GM21381 (cell line): ENCODE results near the gene TNXB.
"Not testable (repeated sequence)": the region's sequence is repeated elsewhere in the genome, so short reads cannot be mapped to it uniquely, and the experiment has no call there.

Experiments used
- ATAC-seq: cut with Tn5 transposase; IDR thresholded peaks from one replicate; pipeline ENCODE4 v1.9.1; 2021; ENCODE audit warnings: mild to moderate bottlenecking, moderate library complexity; ENCODE audit not compliant: unreplicated experiment

The TNXB gene

DNA sequence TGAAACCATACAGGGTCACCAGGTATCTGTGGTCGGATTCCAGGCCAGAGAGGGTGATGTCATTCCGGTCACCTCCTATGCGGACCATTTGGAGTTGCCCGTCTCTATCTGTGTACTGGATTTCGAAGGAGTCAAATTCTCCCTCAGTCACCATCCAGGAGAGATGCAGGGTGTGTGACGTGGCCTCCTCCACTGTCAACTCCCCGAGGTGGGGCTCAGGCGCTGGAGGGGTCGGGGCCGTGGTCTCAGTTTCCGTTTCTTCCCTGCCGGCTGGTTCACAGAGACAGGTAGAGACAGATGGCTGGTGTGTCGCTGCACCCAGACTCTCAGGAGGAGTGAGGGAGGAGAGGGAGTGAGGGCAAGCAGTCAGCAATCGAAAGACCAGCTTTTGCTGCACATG is 40.3 kb downstream of the TNXB start:
- no peak for ATAC-seq

DNA sequence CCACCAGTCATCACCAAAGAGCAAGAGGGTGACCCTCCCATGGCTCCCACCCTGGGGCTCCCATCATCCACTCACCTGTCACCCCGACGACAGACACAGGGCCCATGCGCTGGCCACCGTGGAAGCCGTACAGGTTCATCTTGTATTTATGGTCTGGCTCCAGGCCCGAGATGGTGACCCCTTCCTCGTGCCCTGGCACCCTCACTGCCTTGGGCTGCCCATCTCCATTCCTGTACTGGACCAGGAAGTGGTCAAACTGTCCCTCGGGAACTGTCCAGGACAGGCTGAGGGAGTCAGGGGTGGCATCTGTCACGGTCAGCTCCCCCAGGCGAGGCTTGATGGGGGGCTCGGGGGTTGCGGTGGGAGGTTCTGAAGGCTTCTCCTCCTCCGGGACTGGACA is 40.8 kb downstream of the TNXB start:
- not testable (repeated sequence) for ATAC-seq

DNA sequence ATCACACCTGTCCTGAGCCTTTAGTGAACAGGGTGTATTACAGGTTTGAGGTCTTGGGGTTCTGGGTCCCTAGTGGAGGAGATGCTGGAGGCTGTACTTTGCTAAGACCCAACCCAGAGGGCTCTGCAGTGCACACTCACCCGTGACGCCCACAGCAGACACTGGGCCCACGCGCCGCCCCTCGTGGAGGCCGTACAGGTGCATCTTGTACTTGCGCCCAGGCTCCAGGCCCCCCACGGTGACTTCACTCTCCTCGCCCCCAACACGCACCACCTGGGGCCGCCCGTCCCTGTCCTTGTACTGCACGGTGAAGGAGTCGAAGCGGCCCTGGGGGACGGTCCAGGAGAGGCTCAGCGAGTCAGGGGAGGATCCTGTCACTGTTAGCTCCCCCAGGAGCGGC is 41.6 kb downstream of the TNXB start:
- ATAC-seq = not testable (repeated sequence)

DNA sequence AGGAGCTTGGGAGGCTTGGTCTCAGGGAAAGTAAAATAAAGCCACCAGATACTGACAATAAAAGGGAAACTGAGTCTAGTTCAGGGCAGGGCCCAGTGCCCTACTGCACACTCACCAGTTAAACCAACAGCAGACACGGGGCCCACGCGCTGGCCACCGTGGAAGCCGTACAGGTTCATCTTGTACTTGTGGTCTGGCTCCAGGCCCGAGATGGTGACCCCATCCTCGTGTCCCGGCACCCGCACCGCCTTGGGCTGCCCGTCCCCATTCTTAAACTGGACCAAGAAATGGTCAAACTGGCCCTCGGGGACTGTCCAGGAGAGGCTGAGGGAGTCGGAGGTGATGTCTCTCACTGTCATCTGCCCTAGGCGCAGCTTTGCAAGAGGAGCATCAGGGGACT is 44.4 kb downstream of the TNXB start:
- no peak for ATAC-seq

DNA sequence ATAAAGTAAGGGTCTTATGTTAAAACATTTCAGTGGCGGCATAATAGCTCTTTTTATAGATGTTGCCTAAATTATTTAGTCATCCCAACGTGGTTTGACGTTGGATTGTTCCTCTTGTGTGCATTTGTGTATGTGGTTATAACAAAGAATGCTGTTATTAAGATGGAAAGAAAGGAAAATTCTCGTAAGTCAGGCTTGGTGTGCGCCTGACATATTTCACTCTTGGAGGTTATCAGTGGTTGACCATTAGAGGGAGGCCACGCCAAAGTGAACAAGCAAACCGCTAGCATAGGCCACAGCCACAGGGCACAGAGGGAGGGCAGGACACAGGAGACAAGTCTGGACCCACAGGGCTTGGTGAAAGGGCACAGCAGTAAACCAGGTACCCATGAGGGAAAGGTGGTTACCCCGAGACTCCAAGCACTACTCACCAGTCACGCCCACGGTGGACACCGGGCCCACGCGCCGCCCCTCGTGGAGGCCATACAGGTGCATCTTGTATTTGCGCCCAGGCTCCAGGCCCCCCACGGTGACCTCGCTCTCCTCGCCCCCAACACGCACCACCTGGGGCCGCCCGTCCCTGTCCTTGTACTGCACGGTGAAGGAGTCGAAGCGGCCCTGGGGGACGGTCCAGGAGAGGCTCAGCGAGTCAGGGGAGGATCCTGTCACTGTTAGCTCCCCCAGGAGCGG is 48.0 kb downstream of the TNXB start:
- ATAC-seq = no peak

DNA sequence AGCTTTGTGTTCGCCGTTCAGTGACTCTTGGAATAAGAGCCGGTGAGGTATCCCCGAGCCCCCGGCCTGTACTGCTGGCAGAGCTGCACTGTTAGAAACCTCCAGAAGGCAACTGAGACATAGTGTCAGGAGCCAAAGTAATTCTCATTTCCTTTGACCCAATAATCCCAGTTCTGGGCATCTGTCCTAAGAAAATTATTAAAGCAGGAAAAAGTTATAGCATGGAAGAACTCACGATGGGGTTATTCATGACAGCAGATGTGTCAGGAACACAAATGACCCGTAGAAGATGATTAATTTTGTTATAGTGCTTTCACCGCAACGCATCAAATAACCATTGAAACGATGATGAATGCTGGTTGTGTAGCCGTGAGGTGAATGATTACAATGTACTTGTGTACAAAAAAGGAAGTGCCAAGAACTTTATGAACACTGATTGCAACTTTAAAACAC is 50.6 kb downstream of the TNXB start:
- ATAC-seq = no peak

DNA sequence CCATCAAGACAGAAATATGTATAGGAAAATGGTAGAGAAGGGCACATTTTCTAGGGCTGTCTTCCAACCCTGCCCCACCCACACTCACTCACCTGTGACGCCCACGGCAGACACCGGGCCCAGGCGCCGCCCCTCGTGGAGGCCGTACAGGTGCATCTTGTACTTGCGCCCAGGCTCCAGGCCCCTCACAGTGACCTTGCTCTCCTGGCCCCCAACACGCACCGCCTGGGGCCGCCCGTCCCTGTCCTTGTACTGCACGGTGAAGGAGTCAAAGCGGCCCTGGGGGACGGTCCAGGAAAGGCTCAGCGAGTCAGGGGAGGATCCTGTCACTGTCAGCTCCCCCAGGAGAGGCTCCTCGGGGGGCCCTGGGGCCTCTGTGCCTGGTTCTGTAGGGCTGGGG is 51.2 kb downstream of the TNXB start:
- ATAC-seq = no peak

DNA sequence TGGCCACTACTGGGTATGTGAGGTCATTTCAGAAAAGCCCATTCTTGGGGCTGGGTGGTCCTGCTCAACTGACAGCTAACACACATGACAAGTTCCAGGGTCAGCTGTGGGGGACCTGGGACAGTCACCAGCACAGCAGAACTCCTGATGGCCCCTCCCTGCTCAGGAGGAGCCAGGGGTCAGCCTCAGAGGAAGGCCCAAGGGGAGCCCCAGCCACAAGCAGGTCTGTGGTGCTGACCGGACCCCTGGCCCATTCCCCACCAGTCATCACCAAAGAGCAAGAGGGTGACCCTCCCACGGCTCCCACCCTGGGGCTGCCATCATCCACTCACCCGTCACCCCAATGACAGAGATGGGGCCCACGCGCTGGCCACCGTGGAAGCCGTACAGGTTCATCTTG is 52.9 kb downstream of the TNXB start:
- ATAC-seq = no peak

DNA sequence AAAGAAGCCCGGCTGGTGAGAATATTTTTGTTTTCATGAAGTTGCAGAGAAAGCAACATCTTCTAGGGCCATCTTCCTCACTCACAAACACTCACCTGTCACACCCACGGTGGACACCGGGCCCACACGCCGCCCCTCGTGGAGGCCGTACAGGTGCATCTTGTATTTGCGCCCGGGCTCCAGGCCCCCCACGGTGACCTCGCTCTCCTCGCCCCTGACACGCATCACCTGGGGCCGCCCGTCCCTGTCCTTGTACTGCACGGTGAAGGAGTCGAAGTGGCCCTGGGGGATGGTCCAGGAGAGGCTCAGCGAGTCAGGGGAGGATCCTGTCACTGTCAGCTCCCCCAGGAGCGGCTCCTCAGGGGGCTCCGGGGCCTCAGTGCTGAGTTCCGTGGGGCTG is 53.4 kb downstream of the TNXB start:
- not testable (repeated sequence) for ATAC-seq

DNA sequence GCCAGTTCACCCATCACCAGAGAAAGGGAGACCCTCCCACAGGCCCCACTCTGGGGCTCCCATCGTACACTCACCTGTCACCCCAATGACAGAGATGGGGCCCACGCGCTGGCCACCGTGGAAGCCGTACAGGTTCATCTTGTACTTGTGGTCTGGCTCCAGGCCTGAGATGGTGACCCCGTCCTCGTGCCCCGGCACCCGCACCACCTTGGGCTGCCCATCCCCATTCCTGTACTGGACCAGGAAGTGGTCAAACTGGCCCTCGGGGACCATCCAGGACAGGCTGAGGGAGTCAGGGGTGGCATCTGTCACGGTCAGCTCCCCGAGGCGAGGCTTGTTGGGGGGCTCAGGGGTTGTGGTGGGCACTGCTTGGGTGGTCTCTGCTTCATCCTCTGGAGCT is 55.8 kb downstream of the TNXB start:
- not testable (repeated sequence) for ATAC-seq

DNA sequence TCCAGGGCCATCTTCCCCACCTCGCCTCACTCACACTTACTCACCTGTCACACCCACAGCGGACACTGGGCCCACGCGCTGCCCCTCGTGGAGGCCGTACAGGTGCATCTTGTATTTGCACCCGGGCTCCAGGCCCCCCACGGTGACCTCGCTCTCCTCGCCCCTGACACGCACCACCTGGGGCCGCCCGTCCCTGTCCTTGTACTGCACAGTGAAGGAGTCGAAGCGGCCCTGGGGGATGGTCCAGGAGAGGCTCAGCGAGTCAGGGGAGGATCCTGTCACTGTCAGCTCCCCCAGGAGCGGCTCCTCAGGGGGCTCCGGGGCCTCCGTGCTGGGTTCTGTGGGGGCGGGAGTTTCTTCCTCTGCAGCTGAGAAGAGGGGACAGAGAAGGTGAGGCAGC is 56.5 kb downstream of the TNXB start:
- not testable (repeated sequence) for ATAC-seq

DNA sequence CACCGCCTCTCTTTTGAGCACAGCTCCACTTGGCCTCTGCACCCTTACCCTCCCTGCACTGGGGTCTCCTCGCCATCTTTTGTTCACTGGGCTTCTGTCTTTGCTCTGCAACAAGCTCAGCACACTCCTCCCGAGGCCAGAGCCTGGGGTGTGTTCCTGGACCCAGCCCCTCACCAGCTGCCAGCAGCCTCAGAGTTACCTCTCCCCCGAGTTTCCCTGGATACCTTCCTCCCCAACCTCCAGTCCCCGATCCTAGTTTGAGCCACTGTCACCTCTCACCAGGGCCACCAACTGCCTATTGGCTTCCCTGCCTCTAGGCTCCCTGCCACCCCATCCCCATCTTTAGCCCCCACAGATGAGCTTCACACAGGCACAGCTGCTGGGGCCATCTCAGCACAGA is 58.6 kb downstream of the TNXB start:
- ATAC-seq = no peak

DNA sequence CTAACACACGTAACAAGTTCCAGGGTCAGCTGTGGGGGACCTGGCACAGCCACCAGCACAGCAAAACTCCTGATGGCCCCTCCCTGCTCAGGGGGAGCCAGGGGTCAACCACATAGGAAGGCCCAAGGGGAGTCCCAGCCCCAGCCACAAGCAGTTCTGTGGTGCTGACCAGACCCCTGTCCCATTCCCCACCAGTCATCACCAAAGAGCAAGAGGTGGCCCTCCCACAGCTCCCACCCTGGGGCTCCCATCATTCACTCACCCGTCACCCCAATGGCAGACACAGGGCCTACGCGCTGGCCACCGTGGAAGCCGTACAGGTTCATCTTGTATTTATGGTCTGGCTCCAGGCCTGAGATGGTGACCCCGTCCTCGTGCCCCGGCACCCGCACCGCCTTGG is 59.4 kb downstream of the TNXB start:
- ATAC-seq = not testable (repeated sequence)

DNA sequence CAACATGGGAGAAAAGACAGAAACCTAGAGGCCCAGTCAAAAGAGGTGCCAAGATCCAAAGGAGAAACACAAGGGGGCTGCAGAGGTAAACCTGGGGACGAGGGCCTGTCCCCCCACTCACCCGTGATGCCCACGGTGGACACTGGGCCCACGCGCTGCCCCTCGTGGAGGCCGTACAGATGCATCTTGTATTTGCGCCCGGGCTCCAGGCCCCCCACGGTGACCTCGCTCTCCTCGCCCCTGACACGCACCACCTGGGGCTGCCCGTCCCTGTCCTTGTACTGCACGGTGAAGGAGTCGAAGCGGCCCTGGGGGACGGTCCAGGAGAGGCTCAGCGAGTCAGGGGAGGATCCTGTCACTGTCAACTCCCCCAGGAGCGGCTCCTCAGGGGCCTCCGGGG is 60.0 kb downstream of the TNXB start:
- not testable (repeated sequence) for ATAC-seq

DNA sequence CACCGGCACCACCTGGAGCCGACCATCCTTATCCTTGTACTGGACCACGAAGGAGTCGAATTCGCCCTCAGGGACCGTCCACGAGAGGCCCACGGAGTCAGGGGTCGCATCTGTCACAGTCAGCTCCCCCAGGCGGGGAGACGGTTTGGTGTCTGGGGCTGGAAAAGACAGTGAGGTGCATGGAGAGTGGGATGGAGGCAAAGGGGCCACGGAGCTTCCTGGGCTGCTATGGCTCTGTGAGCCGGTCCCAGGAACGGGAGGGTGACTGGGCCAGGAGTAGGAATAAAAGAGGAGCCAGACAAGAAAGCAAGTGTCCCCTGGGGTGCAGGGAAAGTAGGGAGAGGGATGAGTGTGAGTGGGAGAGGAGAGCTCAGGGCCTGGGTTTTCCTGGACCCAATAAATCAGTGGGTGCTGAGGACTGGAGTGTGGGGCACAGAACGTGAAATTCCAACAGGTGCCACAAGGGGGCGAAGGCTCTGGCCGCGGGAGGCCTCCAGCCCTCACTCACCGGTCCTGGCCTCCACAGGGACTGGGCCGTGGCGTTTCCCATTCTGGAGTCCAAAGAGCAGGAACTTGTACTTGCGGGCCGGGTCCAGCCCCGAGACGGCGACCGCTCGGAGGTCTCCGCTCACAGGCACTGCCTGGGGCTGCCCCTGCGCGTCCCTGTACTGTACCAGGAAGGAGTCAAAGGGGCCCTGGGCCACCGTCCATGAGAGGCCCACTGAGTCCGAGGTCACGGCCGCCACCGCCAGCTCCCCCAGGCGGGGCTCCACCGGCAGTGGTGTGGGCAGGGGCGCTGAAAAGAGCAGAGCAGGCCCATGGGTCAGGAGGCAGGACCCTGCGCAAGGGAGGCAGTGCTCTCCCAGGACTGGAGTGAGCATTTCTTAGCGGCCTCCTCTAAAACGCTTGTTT is 61.0 kb downstream of the TNXB start:
- ATAC-seq = no peak

DNA sequence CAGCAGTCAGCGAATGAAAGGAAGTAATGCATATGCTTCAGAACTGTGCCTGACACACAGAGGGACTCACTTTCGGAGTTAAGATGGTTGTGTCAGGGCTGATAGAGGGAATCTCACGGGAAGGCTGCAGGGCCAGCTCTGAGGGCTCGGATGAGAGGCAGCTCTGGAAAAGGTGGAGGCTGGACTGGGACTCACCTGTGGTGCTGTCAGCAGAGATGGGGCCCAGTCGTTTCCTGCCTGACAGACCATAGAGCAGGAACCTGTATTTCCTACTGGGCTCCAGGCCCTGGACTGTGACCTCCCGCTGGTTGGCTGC is 61.6 kb downstream of the TNXB start:
- no peak for ATAC-seq

DNA sequence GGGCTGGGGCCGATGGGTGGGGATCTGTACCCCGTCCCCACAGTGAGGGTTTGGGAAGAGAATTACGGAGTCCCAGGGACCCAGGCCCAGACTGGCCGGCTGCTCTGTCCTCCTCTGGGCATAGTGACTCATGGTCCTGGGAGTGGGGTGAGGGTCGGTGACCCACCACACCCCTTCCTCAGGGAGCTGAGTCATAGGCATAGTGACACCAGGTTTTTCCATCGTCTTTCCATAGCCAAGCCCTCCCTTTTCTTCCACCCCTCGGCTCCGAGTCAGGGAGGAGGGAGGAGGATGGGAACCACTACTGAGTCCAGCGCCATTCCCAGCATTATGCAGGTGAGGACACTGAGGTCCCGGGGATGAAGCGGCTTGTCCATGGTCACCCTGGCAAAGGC is 62.1 kb downstream of the TNXB start:
- no peak for ATAC-seq

DNA sequence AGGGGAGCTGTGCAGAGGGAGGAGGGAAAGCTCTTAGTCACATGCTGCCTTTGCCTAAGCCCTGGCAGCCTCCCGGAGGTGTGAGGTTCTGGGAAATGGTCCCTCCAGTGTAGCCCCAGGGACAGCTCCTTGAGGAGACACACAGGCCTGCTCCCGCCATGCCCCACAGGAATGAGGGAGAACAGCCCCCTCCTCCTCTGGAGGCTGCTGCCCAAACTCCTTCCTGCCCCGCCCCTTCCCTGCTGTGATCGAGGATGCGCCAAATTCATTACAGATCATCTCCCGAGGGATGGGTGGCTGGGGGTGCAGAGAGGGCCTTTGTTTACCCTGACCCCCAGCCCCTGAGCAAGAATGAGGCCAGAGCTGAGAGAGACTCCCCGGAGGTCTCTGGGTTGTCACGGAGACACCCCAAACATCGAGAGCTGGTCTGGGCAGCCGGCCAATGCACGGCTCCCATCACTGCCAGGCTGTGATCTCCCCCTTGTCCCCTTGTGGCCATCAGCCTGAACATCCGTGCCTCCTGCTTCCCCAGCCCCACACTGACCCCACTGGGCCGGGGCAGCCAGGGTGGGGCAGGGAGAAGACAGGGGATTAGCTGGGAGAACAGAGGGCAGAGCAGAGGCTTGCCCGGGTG is 62.6 kb downstream of the TNXB start:
- no peak for ATAC-seq

DNA sequence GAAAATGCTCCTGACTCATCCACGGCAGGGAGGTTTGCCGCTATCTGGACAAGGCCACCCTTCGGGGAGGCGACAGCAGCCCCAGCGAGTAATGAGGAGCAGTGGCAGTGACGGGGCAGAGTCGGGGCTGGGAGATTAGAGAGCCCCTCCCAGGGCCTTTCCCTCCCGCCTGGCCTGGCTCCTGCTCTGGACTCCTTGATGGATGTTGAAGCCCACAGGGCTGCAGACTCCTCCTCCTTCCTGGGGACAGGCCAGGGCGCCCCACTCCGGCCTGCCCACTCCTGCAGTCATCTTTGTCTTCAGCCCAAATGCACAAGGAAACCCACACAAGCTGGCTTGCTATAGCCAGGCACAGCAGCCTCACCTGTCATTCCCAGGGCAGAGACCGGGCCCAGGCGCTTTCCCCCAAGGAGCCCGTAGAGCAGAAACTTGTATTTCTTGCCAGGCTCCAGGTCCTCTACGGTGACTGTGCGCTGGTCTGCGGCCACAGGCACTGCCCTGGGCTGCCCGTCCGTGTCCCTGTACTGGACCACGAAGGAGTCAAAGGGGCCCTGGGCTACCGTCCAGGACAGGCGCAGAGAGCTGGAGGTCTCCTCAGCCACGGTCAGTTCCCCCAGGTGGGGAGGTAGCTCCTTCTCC is 63.2 kb downstream of the TNXB start:
- ATAC-seq = no peak

DNA sequence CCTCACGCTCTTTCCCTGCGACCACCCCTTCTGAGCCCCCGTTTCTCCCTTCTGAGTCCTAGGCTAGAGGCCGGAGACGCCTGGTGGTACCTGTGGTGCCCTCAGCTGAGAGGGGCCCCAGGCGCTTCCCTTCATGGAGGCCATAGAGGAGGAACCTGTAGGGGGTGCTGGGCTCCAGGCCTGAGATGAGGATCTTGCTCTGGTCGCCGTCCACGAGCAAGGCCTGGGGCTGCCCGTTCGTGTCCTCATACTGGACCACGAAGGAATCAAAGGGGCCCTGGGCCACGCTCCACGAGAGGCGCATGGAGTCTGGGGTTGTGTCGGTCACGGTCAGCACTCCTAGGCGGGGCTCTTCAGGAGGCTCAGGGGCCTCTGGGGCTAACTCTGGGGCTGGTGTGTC is 64.2 kb downstream of the TNXB start:
- ATAC-seq = not testable (repeated sequence)

DNA sequence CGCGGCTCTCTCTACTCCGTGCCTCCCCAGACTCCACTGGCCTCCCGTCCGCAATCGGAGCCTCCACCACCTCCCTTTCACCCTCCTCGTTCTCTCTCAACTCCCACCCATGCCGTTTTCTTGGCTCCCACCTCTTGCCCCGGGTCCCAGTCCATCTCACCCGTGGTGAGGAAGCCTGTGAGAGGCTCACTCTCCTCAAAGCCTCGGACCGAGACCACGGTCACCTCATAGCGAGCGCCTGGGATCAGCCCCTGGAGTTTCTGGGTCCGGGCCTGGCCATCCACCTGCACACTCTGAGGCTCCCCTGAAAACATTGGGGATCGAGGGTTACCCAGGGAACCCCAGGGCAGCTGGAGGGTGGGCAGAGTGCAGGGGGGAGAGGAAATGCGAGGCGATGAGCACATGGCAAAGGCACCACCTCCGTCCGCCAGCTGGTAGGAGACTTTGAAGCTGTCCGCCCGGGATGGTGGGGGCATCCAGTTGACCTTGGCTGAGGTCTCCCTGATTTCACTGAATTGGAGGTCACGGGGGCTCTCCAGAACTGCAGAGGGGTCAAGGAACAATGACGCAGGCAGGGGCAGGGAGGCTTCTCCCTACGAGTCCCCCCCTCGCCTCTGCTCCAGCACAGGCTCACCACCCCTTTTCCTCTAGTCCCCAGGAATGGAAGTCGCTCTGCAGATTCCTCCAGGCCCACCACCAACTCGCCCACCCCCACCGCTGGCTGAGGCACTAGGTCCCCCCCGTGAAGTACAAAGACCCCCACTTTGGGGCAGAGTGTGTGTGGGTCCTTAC is 65.4 kb downstream of the TNXB start:
- ATAC-seq = not testable (repeated sequence)
